Measurements from ENCODE around the gene UGGT2.
"Not testable (repeated sequence)": the region's sequence is repeated elsewhere in the genome, so short reads cannot be mapped to it uniquely, and the experiment has no call there.

UGGT2 gene

DNA sequence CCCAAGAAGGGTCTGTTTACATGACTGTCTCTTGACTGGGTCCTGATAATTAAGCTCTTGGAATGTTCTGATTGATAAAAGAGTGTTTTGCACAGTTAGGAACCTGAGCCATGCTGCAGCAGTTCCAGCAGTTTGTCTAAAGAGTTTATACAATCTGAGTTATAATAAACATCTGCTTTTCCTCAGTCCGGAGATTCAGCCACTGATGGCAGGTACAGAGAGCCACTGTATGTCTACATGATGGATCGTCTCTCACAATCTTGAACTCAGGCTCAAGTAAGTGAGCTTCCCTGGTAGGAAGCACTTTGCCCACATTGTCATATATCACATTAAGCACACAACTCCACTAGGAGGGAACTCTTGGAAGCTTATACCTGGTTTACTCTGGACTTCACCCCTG is 84.3 kb downstream of the UGGT2 start:
- DNase-seq, result no peak

DNA sequence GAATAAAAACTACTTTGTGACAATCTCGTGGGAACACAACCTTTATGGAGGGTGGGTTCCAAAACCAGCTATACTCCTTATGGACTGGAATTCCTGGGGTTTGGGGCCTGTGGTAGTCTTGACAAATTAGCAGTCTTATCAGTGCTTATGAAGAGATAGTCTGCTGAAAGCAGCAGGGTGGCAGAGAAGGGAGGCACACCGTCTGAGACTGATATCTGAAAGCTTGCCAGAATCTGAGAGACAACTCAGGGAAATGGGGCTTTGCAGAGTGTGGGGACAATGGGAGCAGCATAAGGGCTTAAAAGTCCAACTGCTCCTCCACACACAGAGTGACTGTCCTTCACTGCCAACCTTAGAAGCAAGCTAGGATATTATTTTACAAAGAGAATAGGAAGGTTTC is 95.9 kb downstream of the UGGT2 start:
- DNase-seq, result no peak

DNA sequence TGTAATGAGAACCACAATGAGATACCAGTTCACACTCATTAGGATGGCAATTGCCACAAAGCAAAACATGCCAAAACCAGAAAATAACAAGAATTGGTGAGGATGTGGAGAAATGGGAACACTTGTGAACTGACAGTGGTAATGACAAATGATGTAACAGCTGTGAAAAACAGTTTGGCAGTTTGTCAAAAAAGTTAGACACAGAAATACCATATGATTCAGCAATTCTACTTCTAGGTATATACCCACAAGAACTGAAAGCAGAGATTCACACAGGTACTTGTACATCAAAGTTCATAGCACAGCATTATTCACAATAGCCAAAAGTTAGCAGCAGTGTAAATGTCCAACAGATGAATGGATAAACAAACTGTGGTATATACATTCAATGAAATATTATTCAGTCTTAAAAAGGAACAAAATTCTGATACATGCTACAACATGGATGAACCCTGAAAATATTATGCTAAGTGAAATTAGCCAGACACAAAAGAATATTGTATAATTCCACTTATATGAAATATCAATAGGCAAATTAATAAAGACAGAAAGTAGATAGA is 96.5 kb downstream of the UGGT2 start:
- no peak for DNase-seq

DNA sequence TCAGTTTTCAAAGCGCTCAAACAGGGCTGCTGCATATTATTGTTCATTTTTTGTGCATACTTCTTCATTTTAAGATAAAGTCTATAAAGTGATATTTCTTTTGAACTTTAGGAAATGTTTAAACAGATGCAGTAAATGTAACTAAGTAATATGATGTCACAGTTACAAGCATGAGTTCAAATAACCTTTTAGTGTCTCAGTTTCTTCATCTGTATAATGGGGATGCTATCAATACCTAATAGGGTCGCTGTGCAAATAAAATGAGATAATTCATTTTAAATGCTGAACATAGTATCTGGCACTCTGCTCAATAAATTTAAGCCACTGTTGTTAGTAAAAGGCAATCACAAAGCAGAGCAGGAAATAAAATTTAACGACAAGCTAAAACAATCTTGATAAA is 97.5 kb downstream of the UGGT2 start:
- DNase-seq, result no peak

DNA sequence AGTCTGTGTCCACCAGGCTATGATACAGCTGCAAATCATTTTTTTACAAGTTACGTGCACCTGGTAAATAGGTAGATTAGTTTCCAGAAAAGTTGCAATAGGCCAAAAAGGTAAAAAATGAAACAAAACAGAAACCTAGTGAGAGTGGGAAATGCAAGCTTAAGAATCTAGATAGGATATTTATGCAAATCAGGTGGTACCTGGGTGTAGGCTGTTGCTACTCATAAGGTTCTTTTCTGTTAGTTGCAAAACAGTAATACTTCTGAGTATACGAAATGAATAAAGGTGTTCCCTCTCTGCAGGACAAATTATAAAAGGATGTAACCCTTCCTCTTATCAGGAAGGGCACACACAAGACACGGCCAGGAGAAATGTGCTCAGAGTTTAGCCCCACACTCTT is 97.9 kb downstream of the UGGT2 start:
- no peak for DNase-seq

DNA sequence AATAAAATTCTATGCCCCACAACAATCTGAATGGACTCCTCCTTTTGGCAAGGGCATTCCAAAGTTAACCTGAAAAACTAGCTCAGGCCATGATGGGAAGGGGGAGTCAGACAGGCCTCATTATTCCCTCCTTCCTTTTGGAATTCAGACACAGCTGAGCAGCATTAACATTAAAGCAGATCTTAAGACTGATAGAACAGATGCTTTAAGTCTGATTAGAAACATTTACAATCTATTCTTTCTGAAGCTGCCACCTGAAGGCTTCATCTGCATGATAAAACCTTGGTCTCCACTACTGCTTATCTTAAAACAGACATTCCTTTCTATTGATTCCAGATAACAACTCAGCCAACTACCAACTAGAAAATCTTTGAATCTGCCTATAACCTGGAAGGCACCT is 98.9 kb downstream of the UGGT2 start:
- no peak for DNase-seq

DNA sequence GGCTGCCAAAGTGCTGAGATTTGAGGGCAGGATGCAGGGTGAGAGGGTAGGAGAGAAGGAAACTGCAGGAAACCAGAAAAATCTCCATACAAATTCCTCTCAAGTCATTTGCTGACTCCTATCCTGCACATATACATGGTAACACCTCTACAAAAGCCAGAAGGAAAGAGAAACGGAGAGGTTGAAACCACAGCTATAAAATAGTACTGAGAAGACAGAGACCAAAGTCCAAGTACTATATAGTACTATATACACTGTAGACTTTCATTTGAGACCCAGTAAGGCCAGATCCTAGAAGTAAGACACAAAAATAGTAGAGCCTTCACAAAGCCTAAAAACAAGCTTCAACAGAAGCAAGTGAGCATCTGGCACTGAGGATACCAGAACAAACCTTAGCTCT is 103.1 kb downstream of the UGGT2 start:
- DNase-seq, result no peak

DNA sequence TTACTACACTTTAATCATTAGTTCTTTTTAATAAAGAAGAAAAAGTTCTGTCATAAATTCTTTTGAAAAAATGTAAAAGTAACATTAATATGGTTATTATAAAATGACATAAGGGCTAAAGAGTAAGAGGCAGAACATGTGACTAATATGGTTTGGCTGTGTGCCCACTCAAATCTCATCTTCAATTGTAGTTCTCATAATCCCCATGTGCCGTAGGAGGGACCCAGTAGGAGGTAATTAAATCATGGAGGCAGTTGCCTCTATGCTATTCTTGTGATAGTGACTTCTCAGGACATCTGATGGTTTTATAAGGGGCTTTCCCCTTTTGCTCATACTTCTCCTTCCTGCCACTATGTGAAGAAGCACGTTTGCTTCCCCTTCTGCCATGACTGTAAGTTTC is 104.5 kb downstream of the UGGT2 start:
- no peak for DNase-seq

DNA sequence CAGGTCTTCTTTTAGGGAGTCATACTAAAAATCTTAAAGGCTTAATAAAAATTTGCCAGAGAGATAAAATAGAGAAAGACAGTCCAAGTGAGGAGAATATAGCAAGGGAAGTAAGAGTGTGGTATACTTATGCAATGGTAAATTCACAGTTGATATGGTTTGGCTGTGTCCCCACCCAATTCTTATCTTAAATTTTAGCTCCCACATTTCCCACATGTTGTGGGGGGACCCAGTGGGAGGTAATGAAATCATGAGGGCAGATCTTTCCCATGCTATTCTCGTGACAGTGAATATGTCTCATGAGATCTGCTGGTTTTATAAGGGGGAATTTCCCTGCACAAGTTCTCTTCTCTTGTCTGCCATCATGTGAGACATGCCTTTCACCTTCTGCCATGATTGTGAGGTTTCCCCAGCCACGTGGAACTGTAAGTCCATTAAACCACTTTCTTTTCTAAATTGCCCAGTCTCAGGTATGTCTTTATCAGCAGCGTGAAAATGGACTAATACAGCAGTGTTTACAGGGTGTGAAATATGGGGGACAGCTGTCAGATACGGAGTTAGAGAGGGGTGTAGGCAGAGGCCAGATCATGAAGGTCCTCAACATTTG is 115.4 kb downstream of the UGGT2 start:
- DNase-seq, result no peak

DNA sequence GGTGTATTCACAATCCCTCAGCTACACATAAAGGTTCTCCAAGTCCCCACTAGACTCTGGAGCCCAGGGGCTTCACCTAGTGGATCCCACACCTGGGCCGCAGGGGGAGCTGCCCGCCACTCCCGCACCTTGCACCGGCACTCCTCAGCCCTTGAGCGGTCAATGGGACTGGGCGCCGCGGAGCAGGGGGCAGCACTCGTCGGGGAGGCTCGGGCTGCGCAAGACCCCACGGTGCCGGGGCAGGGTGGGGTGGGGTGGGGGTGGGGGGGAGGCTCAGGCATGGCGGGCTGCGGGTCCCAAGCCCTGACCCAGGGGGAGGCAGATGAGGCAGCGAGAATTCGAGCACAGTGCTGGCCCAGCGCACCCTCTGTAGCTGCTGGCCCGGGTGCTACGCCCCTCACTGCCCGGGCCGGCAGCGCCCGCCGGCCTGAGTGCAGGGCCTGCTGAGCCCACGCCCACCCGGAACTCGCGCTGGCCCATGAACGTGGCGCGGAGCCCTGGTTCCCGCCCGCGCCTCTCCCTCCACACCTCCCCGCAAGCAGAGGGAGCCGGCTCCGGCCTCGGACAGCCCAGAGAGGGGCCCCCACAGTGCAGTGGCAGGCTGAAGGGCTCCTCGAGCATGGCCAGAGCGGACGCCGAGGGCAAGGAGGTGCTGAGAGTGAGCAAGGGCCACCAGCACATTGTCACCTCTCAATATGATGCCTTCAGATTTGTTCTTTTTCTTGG is 121.7 kb downstream of the UGGT2 start:
- no peak for DNase-seq

DNA sequence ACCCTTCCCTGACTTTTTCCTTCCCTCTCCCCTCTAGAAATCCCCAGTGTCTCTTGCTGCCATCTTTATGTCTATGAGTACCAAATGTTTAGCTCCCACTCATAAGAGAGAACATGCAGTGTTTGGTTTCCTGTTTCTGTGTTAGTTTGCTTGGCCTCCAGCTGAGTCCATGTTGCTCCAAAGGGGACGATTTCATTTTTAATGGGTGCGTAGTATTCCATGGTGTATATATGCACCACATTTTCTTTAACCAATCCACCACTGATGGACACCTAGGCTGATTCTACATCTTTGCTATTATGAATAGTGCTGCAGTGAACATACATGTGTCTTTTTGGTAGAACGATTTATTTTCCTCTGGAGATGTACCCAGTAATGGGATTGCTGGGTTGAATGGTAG is 123.8 kb downstream of the UGGT2 start:
- DNase-seq, result no peak

DNA sequence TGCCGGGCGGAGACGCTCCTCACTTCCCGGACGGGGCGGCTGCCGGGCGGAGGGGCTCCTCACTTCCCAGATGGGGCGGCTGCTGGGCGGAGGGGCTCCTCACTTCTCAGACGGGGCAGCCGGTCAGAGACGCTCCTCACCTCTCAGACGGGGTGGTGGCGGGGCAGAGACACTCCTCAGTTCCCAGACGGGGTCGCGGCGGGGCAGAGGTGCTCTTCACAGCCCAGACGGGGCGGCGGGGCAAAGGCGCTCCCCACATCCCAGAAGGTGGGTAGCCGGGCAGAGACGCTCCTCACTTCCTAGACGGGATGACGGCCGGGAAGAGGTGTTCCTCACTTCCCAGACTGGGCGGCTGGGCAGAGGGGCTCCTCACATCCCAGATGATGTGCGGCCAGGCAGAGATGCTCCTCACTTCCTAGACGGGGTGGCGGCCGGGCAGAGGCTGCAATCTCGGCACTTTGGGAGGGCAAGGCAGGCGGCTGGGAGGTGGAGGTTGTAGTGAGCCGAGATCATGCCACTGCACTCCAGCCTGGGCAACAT is 124.8 kb downstream of the UGGT2 start:
- DNase-seq, result not testable (repeated sequence)

DNA sequence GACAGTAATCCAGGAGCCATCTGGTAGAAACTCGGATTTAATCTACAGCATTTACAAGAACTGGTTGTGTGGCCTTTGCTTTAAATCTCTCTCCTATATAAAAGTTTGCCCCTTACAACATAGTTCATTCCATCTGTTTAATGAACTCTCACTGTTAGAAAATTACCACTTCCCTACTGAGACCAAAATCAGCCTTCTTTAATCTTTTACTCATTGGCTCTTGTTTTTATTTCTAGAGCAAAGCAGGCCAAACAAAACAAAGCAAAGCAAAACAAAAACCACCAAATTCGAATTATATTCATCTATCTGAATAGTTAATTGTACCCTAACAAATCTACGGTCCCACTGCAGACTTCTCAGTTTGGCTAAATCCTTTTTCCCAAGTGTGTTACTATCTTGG is 127.0 kb downstream of the UGGT2 start:
- no peak for DNase-seq

DNA sequence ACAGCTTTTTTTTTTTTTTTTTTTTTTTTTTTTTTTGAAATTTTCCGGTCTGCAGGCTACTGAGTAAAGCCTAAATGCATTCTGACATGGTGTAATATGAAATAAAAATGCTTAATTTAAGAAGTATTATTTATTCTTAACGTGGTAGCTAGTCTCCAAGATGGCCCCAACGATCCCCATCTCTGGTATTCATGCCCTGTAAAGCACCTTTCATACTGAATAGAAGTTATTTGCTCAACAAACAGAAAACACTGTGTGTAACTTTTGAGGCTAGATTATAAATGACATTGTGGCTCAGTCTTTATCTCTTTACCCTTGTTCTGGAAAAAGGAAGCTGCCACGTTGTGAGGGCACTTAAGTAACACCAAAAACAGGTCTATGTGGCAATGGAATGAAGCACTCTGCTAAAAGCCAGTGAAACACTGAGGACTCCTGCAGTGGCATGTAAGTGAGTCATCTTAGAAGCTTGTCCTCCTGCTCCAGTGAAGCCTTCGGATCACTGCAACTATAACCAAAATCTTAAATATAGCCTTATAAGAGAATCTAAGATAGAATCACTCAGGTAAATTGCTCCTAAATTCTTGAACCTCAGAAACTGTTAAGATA is 128.7 kb downstream of the UGGT2 start:
- no peak for DNase-seq

DNA sequence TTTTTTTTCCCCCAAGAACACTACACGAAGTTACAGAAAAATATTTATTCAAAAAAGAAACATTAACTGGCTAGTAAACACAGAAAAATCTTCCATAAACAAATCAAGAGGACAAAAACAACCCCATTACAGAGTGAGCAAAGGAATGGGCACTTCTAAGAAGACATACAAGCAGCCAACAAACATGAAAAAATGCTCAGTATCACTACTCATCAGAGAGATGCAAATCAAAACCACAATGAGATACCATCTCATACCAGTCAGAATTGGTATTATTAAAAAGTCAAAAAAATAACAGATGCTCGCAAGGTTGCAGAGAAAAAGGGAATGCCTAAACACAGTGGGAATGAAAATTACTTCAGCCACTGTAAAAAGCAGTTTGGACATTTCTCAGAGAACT is 131.7 kb downstream of the UGGT2 start:
- no peak for DNase-seq

DNA sequence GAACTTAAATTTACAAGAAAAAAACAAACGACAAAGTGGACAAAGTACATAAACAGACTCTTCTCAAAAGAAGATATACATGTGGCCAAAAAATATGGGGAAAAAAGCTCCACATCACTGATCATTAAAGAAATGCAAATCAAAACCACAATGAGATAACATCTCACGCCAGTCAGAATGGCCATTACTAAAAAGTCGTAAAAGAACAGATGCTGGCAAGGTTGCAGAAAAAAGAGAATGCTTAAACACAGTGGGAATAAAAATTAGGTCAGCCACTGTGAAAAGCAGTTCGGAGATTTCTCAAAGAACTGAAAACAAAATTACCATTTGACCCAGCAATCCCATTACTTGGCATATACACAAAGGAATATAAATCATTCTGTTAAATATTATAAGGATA is 132.7 kb downstream of the UGGT2 start:
- no peak for DNase-seq

DNA sequence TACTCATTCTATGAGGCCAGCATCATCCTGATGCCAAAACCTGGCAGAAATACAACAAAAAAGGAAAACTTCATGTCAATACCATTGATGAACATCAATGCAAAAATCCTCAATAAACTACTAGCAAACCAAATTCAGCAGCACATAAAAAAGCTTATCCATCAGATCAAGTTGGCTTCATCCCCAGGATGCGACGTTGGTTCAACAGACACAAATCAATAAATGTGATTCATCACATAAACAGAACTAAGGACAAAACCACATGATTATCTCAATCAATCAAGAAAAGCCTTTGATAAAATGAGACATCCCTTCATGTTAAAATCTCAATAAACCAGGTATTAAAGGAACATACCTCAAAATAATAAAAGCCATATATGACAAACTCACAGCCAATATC is 134.3 kb downstream of the UGGT2 start:
- no peak for DNase-seq

DNA sequence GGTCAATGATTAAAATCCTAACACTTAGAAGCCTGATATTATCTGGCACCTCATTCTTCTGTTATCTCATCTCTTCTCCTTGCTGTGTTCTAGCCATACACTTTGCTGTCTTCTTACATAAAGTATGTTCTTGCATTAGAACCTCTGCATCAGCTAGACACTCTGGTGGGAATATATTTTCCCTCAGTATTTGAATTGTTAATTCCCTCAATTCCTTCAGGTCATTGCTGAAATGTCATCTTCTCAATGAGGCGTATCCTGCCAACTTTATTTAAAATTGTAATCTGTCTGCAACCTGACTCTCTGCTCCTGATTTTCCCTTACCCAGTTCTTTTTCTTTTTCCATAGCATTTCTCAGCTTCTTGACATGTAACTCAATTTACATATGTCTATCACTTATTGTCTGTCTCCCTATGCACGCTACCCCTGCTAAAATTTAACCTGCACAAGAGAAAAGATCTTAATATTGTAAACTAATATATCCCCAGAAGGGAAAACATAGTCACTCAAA is 138.2 kb downstream of the UGGT2 start:
- DNase-seq, result no peak

DNA sequence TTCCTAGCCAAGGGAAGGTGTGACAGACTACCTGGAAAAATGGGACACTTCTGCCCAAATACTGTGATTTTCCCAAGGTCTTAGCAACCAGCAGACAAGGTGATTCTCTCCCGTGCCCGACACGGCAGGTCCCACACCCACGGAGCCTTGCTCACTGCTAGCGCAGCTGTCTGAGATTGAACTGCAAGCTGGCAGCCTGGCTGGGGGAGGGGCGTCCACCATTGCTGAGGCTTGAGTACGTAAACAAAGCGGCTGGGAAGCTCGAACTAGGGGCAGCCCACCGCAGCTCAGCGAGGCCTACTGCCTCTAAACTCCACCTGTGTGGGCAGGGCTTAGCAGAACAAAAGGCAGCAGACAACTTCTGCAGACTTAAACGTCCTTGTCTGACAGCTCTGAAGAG is 146.2 kb downstream of the UGGT2 start:
- DNase-seq, result no peak

DNA sequence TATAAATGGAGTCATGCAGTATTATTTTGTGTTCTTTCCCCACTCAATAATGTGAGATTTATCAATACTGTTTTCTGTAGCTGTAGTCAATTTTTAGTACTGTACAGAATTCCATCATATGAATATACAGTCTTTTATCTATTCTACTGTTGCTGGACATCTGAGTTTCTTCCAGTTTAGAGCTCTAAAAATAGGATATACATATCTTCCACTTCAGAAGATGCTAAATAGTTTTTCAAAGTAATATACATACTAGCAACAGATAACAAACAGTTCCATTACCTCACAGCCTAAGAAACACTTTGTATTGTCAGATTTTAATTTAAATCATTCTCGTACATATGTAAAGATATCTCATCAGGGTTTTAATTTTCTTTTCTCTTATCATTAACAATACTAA is 149.6 kb downstream of the UGGT2 start:
- no peak for DNase-seq

DNA sequence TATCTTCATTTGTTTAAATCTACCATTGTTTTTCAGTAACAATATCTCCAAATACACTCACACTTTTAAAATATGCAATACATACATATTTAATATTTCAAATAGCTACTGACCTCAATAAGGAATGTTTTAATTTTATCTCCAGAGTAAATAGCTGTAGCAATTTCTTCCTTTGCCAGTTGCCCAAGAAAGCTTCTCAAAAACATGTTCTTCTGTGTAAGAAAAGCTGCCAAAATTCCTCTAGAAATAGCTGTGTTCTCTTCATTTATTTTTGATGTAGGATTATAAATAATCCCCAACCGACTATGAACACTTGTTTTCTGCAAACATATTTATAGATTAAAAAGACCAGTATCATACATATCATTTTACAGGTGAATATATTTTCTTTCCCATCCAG is 150.5 kb downstream of the UGGT2 start:
- DNase-seq, result no peak

DNA sequence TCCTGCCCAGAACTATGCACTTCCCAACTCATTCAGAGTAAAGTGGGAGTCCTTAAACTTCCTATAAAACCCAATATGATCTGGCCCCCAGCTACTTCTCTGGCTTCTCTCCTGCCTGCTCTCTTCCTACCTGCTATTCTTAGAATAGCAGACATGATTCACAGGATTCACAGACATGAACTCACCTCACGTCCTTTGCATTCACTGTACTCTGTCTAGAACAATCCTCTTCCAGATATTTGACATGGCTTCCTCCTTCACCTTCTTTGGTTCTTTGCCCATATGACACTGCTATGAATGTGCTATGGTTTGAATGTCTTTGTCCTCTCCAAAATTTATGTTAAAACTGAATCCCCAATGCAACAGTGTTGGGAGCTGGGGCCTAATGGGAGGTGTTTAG is 154.9 kb downstream of the UGGT2 start:
- no peak for DNase-seq

DNA sequence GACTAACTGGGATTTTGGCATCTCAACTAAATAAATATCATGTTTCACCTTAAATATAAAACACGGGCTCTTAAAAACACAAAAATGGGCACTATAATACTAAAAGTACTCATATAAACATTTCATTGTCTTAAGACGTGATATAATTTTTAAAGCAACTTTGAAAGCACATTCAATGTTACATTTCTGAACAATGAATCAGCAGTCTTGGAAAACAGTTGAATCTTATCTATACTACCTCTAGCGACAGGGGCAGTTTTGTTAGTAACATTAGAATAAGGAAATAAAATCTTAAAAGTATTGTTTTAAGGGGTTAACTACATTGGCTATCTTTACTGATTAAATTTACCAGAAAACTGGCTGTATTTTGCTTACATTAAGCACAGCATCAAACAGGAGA is 156.9 kb downstream of the UGGT2 start:
- no peak for DNase-seq

DNA sequence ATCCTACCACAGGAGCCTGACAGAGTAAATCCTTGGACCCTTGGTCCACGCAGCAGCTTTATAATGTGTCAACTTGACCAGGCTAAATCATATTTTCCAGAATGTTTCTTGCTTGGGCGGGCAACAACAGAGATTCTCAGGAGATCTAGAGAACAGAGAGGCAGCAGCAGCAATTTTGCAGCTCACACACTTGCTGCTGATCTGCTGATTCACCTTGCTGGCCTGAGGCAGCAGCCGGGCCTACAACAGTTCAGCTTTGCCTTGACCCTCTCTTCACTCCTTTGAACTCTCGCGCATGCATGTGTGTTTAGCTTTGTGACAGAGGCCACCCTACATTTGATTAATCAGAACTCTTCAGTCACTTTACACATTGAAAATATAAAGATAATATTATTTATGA is 159.3 kb downstream of the UGGT2 start:
- no peak for DNase-seq

Data from activated CD4-positive, CD25-positive, alpha-beta regulatory T cell treated with anti-CD3 and anti-CD28 coated beads, Interleukin-2, amount 50 U/mL, for 72 hours (primary cell).